ENCODE measurements around the gene TMEM165. TPM values are rescaled to one million over a fixed set of nuclear protein-coding genes. Genes with fewer than 3 reads are reported as not detected.

Gene TMEM165
- total and polyA plus RNA-seq, 2 donors (not counting 1 experiment from before 2014, with no cell fraction given): 26.3 to 110 TPM

- H3K27ac Mint-ChIP-seq: no peak overlapping the region
- H3K4me3 Mint-ChIP-seq: no peak overlapping the region
- ATAC-seq (ENCODE audit: low read depth) (no peak), DNase-seq (no peak)
- Histone ChIP-seq H3K9ac (ENCODE audit: low read length) (no peak overlapping the region), H2AFZ (ENCODE audit: insufficient read depth, low read depth, low read length, poor library complexity, severe bottlenecking) (no peak overlapping the region), H3K36me3 (replicated peaks in 1 of 2; ENCODE audit: control extremely low read depth in 1 of 2, control insufficient read depth in 1 of 2, extremely low read depth in 1 of 2, insufficient read depth in 2 of 2, low read length in 1 of 2) (no peaks in the 10 kb centered on the region), H3K4me3 (ENCODE audit: control extremely low read depth in 1 of 5, extremely low read depth in 1 of 5, insufficient read depth in 1 of 5, low read depth in 2 of 5, low read length in 4 of 5) (no peak overlapping the region), H3K4me2 (replicated peaks; ENCODE audit: low read depth, low read length, poor library complexity, severe bottlenecking) (no peak overlapping the region), H3K27ac (ENCODE audit: low read length in 2 of 2) (no peak overlapping the region), H3K79me2 (ENCODE audit: control insufficient read depth, insufficient read depth, low read length) (no peaks in the 10 kb centered on the region), H3K4me1 (ENCODE audit: control insufficient read depth in 2 of 2, insufficient read depth in 2 of 2, low read length in 2 of 2) (no peaks in the 10 kb centered on the region), H3K9me3 (ENCODE audit: control extremely low read depth in 1 of 3, control insufficient read depth in 2 of 3, insufficient read depth in 1 of 3, low read length in 2 of 3) (no peaks in the 10 kb centered on the region), H3K27me3 (replicated peaks in 1 of 4; ENCODE audit: control extremely low read depth in 1 of 4, control insufficient read depth in 3 of 4, insufficient read depth in 4 of 4, low read length in 3 of 4) (no peaks in the 10 kb centered on the region), H4K20me1 (ENCODE audit: control insufficient read depth, insufficient read depth, low read length, poor library complexity, severe bottlenecking) (no peaks in the 10 kb centered on the region)
- H3K27me3 Mint-ChIP-seq: no peaks in the 10 kb centered on the region
- no peaks in the 10 kb centered on the region for H3K9me3 Mint-ChIP-seq (ENCODE audit: insufficient read depth)
- CTCF ChIA-PET: no interaction called here
- POLR2A ChIA-PET: no interaction called here
- TF ChIP-seq CTCF (IDR thresholded peaks at IDR 0.05): no peak
- TF ChIP-seq EZH2 (IDR thresholded peaks at IDR 0.05; ENCODE audit: borderline replicate concordance, insufficient read depth, low read depth, low read length, poor library complexity, severe bottlenecking): no peak
- intact Hi-C loops (cut with micrococcal nuclease): no loop called here
- H3K4me1 Mint-ChIP-seq: no peaks in the 10 kb centered on the region
These were observed 9.7 kb upstream of the TMEM165 start for GRCh38 chr4:55386073-55386472.

GRCh38 chr4:55386840-55387239, 8.9 kb upstream of the TMEM165 start:
- Mint-ChIP-seq H3K4me1 (no peaks in the 10 kb centered on the region), H3K9me3 (ENCODE audit: insufficient read depth) (no peaks in the 10 kb centered on the region), H3K4me3 (no peak overlapping the region), H3K27me3 (no peaks in the 10 kb centered on the region), H3K27ac (no peak overlapping the region)
- Histone ChIP-seq H3K79me2 (ENCODE audit: control insufficient read depth, insufficient read depth, low read length) (no peaks in the 10 kb centered on the region), H3K9me3 (ENCODE audit: control extremely low read depth in 1 of 3, control insufficient read depth in 2 of 3, insufficient read depth in 1 of 3, low read length in 2 of 3) (no peaks in the 10 kb centered on the region), H3K4me3 (ENCODE audit: control extremely low read depth in 1 of 5, extremely low read depth in 1 of 5, insufficient read depth in 1 of 5, low read depth in 2 of 5, low read length in 4 of 5) (no peak overlapping the region), H2AFZ (ENCODE audit: insufficient read depth, low read depth, low read length, poor library complexity, severe bottlenecking) (no peak overlapping the region), H3K36me3 (replicated peaks in 1 of 2; ENCODE audit: control extremely low read depth in 1 of 2, control insufficient read depth in 1 of 2, extremely low read depth in 1 of 2, insufficient read depth in 2 of 2, low read length in 1 of 2) (no peaks in the 10 kb centered on the region), H3K4me1 (ENCODE audit: control insufficient read depth in 2 of 2, insufficient read depth in 2 of 2, low read length in 2 of 2) (no peaks in the 10 kb centered on the region), H3K27me3 (replicated peaks in 1 of 4; ENCODE audit: control extremely low read depth in 1 of 4, control insufficient read depth in 3 of 4, insufficient read depth in 4 of 4, low read length in 3 of 4) (no peaks in the 10 kb centered on the region), H3K27ac (ENCODE audit: low read length in 2 of 2) (no peak overlapping the region), H3K9ac (ENCODE audit: low read length) (no peak overlapping the region), H4K20me1 (ENCODE audit: control insufficient read depth, insufficient read depth, low read length, poor library complexity, severe bottlenecking) (no peaks in the 10 kb centered on the region), H3K4me2 (replicated peaks; ENCODE audit: low read depth, low read length, poor library complexity, severe bottlenecking) (no peak overlapping the region)
- ChIA-PET CTCF (no interaction called here), POLR2A (no interaction called here)
- TF ChIP-seq CTCF (IDR thresholded peaks at IDR 0.05) (no peak), EZH2 (IDR thresholded peaks at IDR 0.05; ENCODE audit: borderline replicate concordance, insufficient read depth, low read depth, low read length, poor library complexity, severe bottlenecking) (no peak)
- no peak for DNase-seq
- no peak for ATAC-seq (ENCODE audit: low read depth)
- intact Hi-C loops (cut with micrococcal nuclease): no loop called here
- no CpG with 5 or more reads among the region's 2 CpGs for WGBS (ENCODE audit: insufficient coverage)

All from B cell (primary cell).